Panc1 (cell line): ENCODE data around the gene BMAL1. TPM values are rescaled to one million over a fixed set of nuclear protein-coding genes. Genes with fewer than 3 reads are reported as not detected.

ENCODE experiments used
- ATAC-seq: fragments of 200-7000 bp; cut with Tn5 transposase; 2 replicates; pipeline ENCODE4 v1.9.1; 2020; ENCODE audit warnings: mild to moderate bottlenecking, moderate library complexity
- BruUV-seq: library from RNA; stranded (reverse); fragments of 400-500 nt; replicated peaks from 2 replicates; lab custom pipeline; 2021; lab: Mats Ljungman, UMichigan
- CTCF ChIA-PET: fragments of 300-600 bp; sonication (Branson Sonifier 250); formaldehyde crosslinking; loops from one replicate; lab custom pipeline; 2022; ENCODE audit warnings: antibody characterized with exemption; lab: Charles Lee
- POLR2A ChIA-PET: fragments of 300-600 bp; sonication (Branson Sonifier 250); formaldehyde crosslinking; loops from one replicate; lab custom pipeline; 2022; ENCODE audit warnings: antibody characterized with exemption; lab: Charles Lee
- DNase-seq: peaks from one replicate; pipeline ENCODE4 v3.0.0-alpha.2; 2010; ENCODE audit warnings: low read depth, low spot score
- H3K27ac ChIP-seq: 2 replicates; pipeline ENCODE4 v1.5.1; 2011; ENCODE audit warnings: mild to moderate bottlenecking, low read length, inconsistent platforms
- H3K27me3 ChIP-seq: fragments of 200-500 bp; sonication (Bioruptor generic); 2 replicates; pipeline ENCODE4 v1.6.0; 2014; ENCODE audit warnings: low read length, inconsistent platforms; ENCODE audit not compliant: control insufficient read depth, insufficient read depth
- H3K36me3 ChIP-seq: fragments of 200-500 bp; sonication (Bioruptor generic); 2 replicates; pipeline ENCODE4 v1.5.1; 2014; ENCODE audit warnings: inconsistent platforms, mild to moderate bottlenecking, low read length, moderate library complexity; ENCODE audit not compliant: control insufficient read depth, insufficient read depth
- H3K4me1 ChIP-seq: 2 replicates; pipeline ENCODE4 v1.5.1; 2011; ENCODE audit warnings: inconsistent platforms, mild to moderate bottlenecking, low read length, moderate library complexity; ENCODE audit not compliant: control insufficient read depth, insufficient read depth
- H3K4me3 ChIP-seq, 2 experiments: 2 replicates each; pipeline ENCODE4 v1.5.1; 2011 to 2012; ENCODE audit warnings: low read depth in 2 of 2, low read length in 2 of 2, mild to moderate bottlenecking in 2 of 2, inconsistent platforms in 1 of 2, moderate library complexity in 1 of 2
- H3K9me3 ChIP-seq: fragments of 200-500 bp; sonication (Bioruptor generic); 2 replicates; pipeline ENCODE4 v1.5.1; 2014; ENCODE audit warnings: low read depth, mild to moderate bottlenecking, inconsistent platforms, low read length, moderate library complexity; ENCODE audit not compliant: control insufficient read depth, insufficient read depth
- POLR2AphosphoS5 ChIP-seq: IDR thresholded peaks from 2 replicates; pipeline ENCODE4 v1.6.1; 2012; ENCODE audit warnings: mild to moderate bottlenecking, low read depth, low read length, moderate library complexity
- SIN3A ChIP-seq: IDR thresholded peaks from 2 replicates; pipeline ENCODE4 v1.6.1; 2012; ENCODE audit warnings: low read depth, mild to moderate bottlenecking, low read length, moderate library complexity, borderline replicate concordance; ENCODE audit not compliant: insufficient read depth
- TCF7L2 ChIP-seq: IDR thresholded peaks from 2 replicates; pipeline ENCODE4 v1.6.1; 2011; ENCODE audit warnings: mild to moderate bottlenecking, low read depth, low read length, inconsistent platforms
- in situ Hi-C: cut with HindIII; loops from 2 replicates; pipeline ENCODE4 v1.10.0; 2016; ENCODE audit warnings: low sequenced_read_pairs, low pct_unique_long_range_greater_than_20kb
- intact Hi-C: fragments of 100-400 bp; cut with micrococcal nuclease; formaldehyde crosslinking; loops from one replicate; pipeline ENCODE4 v1.10.0; 2022; ENCODE audit not compliant: unreplicated experiment
- total RNA-seq: library from RNA; stranded (reverse); gene quantifications from one replicate; pipeline ENCODE4 v1.2.1, GENCODE V29; 2021; ENCODE audit not compliant: unreplicated experiment
- TF ChIP-seq, protein P1 (sequence below): fragments of 450-650 bp; IDR thresholded peaks from 2 replicates; pipeline ENCODE4 v1.5.1; 2017; ENCODE audit warnings: mild to moderate bottlenecking
- TF ChIP-seq, protein P2 (sequence below), 2 experiments: IDR thresholded peaks; 2 replicates each; pipeline ENCODE4 v1.6.1; 2011 to 2012; ENCODE audit warnings: low read depth in 2 of 2, control low read depth in 1 of 2, low read length in 1 of 2, mild to moderate bottlenecking in 1 of 2, moderate library complexity in 1 of 2; ENCODE audit not compliant: insufficient read depth in 1 of 2

The BMAL1 gene
- total RNA-seq, 1 experiment from 2014 or later: 9.3 TPM

GRCh38 chr11:13321431-13321830, 43.8 kb downstream of the BMAL1 start:
- no TSS peak for BruUV-seq
- no peak for ATAC-seq
- Histone ChIP-seq H3K36me3 (no peaks in the 10 kb centered on the region), H3K27me3 (no peaks in the 10 kb centered on the region), H3K9me3 (no peaks in the 10 kb centered on the region), H3K4me3 (no peak overlapping the region), H3K4me1 (no peaks in the 10 kb centered on the region), H3K27ac (no peak overlapping the region)
- ChIA-PET POLR2A (no interaction called here), CTCF (no interaction called here)
- no peak for DNase-seq
- in situ Hi-C loops: no loop called here
- TF ChIP-seq POLR2AphosphoS5 (no peak), TCF7L2 (no peak)
- TF ChIP-seq, protein P1, sequence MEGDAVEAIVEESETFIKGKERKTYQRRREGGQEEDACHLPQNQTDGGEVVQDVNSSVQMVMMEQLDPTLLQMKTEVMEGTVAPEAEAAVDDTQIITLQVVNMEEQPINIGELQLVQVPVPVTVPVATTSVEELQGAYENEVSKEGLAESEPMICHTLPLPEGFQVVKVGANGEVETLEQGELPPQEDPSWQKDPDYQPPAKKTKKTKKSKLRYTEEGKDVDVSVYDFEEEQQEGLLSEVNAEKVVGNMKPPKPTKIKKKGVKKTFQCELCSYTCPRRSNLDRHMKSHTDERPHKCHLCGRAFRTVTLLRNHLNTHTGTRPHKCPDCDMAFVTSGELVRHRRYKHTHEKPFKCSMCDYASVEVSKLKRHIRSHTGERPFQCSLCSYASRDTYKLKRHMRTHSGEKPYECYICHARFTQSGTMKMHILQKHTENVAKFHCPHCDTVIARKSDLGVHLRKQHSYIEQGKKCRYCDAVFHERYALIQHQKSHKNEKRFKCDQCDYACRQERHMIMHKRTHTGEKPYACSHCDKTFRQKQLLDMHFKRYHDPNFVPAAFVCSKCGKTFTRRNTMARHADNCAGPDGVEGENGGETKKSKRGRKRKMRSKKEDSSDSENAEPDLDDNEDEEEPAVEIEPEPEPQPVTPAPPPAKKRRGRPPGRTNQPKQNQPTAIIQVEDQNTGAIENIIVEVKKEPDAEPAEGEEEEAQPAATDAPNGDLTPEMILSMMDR: no peak
- intact Hi-C loops: no loop called here

- DNase-seq (no peak), ATAC-seq (no peak)
- no peaks in the 10 kb centered on the region for H3K36me3 ChIP-seq
- in situ Hi-C loops (no loop called here), intact Hi-C loops (no loop called here)
- no peak overlapping the region for H3K27ac ChIP-seq
- no peak overlapping the region for H3K4me3 ChIP-seq
- TF ChIP-seq SIN3A (no peak), POLR2AphosphoS5 (no peak), TCF7L2 (no peak)
- TF ChIP-seq, protein P2, sequence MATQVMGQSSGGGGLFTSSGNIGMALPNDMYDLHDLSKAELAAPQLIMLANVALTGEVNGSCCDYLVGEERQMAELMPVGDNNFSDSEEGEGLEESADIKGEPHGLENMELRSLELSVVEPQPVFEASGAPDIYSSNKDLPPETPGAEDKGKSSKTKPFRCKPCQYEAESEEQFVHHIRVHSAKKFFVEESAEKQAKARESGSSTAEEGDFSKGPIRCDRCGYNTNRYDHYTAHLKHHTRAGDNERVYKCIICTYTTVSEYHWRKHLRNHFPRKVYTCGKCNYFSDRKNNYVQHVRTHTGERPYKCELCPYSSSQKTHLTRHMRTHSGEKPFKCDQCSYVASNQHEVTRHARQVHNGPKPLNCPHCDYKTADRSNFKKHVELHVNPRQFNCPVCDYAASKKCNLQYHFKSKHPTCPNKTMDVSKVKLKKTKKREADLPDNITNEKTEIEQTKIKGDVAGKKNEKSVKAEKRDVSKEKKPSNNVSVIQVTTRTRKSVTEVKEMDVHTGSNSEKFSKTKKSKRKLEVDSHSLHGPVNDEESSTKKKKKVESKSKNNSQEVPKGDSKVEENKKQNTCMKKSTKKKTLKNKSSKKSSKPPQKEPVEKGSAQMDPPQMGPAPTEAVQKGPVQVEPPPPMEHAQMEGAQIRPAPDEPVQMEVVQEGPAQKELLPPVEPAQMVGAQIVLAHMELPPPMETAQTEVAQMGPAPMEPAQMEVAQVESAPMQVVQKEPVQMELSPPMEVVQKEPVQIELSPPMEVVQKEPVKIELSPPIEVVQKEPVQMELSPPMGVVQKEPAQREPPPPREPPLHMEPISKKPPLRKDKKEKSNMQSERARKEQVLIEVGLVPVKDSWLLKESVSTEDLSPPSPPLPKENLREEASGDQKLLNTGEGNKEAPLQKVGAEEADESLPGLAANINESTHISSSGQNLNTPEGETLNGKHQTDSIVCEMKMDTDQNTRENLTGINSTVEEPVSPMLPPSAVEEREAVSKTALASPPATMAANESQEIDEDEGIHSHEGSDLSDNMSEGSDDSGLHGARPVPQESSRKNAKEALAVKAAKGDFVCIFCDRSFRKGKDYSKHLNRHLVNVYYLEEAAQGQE (IDR thresholded peaks at IDR 0.05; ENCODE audit: insufficient read depth in 1 of 2, low read depth in 2 of 2, low read length in 1 of 2): no peak
- TF ChIP-seq, protein P1: no peak
- ChIA-PET CTCF (no interaction called here), POLR2A (no interaction called here)
- H3K4me1 ChIP-seq: no peaks in the 10 kb centered on the region
- H3K9me3 ChIP-seq: no peaks in the 10 kb centered on the region
- no TSS peak for BruUV-seq
- no peaks in the 10 kb centered on the region for H3K27me3 ChIP-seq
Observed at GRCh38 chr11:13324141-13324540, 46.6 kb downstream of the BMAL1 start.
